Epithelial cell of prostate (primary cell): ENCODE data around the gene PRKCA.
"Not testable (repeated sequence)": the region's sequence is repeated elsewhere in the genome, so short reads cannot be mapped to it uniquely, and the experiment has no call there.

Experiments used
- DNase-seq: peaks from one replicate; pipeline ENCODE4 v3.0.0-alpha.2; 2011; ENCODE audit warnings: low read depth, low spot score
- H3K27ac ChIP-seq: fragments of 450-650 bp; 2 replicates; pipeline ENCODE4 v1.5.1; 2017; ENCODE audit warnings: mild to moderate bottlenecking

PRKCA gene

DNA sequence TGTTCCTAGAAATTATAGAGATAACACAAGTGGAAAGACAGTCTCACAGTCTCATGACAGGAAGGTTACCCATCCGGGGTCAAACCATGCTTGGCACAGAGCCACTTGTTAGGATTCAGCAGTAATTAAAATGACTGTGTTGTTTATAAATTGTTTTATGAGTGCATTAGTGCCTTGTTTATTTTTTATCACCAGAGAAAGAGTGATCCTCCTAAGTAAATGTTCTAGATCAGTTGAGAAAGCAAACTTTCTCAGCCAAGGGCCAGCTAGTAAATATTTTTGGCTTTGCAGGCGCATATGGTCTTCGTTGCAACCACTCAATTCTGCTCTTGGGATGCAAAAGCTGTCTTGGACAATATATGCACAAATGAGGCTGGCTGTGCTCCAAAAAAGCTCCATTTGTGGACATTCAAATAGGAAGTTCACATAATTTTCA lies 278.6 kb downstream of the PRKCA start:
- no peak overlapping the region for H3K27ac ChIP-seq
- no peak for DNase-seq

DNA sequence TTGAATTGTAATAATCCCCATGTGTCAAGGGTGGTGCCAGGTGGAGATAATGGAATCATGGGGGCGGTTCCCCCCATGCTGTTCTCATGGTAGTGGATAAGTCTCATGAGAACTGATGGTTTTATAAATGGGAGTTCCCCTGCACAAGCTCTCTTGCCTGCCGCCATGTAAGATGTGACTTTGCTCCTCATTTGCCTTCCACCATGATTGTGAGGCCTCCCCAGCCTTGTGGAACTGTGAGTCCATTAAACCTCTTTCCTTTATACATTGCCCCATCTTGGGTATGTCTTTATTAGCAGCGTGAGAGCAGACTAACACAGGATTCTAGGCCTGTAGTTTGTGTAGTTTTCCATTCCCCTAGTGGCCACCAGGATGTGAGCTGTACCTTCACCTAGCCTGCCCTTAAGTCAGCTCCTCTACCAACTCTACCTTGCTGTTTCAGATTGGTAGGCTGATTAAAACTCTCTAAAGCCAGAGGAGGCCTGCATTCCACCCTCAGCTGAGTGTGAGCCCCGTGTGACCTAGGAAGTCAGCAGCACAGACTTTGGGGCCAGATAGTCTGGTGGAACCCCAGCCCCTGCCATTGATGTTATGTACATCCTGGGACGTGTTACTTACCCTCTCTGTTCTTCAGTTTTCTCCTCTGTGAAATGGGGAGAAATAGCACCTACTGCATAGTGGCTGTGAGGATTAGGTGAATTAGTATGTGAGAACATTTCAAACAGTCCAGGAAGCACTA lies 280.1 kb downstream of the PRKCA start:
- H3K27ac ChIP-seq, result no peak overlapping the region
- DNase-seq, result no peak

DNA sequence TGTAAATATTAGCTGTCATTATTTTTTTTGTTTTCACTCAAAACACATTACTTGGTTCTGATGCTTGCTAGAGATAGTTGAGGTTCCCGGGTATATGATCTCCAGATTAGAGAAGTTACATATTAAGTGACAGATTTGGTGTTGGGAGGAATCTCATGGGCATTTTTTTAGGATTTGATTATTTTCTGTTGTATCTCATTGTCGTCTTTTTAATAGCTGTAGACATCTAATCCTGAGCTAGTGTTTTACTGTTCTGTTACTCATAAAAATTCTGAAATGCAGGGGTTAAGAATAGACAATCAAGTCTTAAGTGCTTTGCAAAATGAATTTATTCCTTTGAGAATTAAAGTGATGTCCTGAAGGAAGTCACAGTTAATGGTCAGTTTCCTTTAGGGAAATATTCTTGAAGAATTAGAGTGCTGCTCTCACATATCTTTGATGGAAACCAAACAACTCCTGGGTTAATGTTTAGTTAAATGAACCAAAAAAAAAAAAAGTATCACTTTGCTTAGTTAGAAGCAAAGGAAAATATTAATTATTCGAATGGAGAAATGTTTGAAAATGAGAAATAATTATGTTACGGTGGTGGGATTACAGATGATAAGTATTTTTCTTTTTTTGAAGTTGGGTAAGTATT lies 280.8 kb downstream of the PRKCA start:
- DNase-seq, result no peak
- no peak overlapping the region for H3K27ac ChIP-seq

DNA sequence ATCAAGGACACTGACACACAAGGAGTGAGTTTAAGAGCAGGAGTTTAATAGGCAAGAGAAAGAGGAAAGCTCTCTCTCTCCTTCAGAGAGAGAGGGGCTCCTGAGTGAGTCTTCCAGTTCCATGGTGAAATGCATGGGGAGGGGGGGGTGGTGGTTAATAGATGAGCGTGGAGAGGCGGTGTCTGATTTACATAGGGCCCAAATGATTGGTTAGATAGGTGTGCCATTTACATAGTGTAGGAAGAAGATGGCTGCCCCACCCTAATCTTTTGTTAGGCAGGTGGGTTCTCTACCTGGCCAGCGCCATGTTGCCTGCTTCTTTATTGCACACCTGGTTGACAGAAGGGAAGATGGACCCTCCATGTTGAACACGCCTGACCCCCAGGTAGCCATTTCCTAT lies 282.5 kb downstream of the PRKCA start:
- H3K27ac ChIP-seq, result no peak overlapping the region
- DNase-seq, result no peak

DNA sequence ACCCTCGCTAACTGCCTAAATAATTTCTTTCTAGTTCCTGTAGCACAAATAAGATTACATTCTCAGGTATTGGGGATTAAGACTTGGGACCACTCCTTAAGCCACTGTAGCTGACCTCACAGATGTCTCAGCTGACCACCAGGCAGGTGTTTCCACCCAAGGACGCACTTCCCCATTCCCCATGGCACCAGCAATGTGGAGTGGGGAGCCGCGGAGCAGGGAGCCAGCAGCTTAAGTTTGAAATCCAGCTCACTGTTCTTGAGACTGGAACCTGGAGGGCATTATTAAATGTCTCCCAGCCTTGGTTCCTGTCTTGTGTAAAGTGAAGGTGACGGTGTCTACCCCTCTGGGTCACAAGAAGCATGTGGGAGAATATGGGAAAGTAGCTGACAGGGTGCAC lies 283.1 kb downstream of the PRKCA start:
- no peak overlapping the region for H3K27ac ChIP-seq
- DNase-seq, result no peak

DNA sequence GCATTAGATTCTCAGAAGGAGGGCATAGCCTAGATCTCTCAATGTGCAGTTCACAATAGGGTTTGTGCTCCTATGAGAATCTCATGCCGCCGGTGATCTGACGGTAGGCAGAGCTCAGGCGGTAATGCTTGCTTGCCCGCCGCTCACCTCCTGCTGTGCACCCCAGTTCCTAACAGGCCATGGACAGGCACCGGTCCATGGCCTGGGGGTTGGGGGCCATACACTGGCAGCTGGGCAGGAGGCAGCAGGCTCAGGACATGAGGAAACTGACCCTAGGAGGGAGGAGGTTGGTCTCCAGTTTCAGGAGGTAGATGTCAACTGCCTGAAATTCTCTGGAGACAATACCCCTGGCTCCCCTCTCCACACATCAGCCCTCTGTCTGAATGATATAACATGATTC lies 287.5 kb downstream of the PRKCA start:
- H3K27ac ChIP-seq, result no peak overlapping the region
- DNase-seq, result no peak

DNA sequence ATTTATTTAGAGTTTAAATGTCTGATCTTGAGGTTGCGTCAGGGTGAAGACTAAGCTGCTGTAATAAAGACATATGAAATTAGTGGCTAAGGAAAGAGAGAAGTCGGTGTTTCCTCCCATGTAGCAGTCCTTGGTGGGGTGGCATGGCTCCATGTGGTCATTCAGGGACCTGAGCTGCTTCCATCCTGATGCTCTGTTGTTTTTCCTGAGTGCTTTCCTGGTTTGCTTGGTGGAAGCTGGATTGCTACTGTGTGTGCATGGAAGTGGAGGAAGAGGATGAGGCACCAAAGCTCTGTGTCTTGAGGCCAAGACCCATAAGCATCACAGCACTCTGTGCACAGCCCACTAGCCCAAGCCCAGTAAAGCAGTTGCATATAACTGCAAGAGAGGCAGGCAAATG lies 290.7 kb downstream of the PRKCA start:
- no peak for DNase-seq
- H3K27ac ChIP-seq, result no peak overlapping the region

DNA sequence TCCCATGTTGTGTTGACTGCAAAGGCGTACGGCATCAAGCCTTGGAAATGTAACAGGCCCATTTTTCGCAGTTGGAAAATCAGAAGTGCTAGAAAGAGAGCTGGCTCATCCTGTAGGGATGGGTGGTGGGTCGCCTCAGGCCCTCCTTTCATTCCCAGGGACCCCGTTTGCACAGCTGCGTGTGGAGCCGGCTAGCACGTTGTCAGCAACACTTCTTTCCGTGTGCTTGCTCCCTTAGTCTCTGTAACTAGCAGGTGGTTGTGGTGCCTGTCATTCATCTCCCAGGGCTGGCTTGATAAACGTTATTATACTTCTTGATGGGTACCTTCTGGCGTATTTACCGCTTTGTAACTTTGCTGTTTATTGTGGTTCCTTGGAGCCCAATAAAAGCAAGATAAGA lies 293.5 kb downstream of the PRKCA start:
- H3K27ac ChIP-seq, result no peak overlapping the region
- DNase-seq, result no peak

DNA sequence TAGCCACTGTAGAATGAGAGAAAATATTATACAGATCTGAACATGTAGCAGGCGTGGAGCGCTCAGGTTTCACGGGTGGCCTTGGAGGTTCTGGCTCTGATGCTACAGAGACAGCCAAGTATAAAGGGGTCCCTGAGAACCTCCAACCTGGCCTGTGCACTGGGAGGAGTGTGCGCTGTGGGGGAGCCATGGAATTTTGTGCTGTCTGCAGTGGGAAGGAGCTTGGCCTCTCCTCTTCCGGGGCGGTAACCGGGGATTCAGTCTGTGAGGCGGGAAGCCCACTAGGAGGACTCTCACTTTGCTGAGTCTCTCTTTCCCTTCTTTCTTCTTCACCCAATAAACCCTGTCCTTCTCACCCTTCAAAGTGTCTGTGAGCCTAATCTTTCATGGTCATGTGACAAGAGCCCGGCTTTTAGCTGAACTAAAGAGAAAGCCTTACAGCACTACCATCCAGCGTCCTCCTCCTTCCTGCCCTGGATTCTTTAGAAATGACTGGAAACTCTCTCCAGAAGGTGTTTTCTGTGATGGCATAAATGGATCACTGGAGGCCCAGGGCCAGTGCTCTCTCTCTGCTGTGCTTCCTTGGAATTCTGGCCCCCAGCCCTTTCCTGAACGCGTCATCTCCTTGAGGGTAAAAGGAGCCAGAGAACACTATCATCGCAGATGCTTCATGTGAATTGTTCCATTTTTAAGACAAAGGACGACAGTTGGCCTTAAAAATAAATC lies 300.4 kb downstream of the PRKCA start:
- DNase-seq, result no peak
- no peak overlapping the region for H3K27ac ChIP-seq

DNA sequence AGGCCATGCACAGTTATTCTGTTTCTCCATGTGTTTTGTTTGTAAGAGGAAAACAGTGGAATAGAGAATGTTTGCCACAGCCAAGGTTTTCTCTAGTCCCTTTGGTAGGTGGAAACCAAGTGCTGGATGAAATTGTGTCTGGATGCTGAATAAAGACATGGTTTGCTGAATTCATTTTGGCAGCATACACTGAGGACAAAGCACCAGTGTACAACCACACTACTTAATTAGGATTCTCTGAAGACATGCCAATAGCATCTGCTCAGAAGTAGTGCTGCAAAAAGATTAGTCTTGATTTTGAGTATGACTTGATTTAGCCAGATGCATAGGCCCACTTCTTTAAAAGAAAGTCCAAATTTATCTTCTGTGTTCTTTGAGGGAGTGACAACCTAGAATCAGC lies 302.0 kb downstream of the PRKCA start:
- DNase-seq, result no peak
- H3K27ac ChIP-seq, result no peak overlapping the region

DNA sequence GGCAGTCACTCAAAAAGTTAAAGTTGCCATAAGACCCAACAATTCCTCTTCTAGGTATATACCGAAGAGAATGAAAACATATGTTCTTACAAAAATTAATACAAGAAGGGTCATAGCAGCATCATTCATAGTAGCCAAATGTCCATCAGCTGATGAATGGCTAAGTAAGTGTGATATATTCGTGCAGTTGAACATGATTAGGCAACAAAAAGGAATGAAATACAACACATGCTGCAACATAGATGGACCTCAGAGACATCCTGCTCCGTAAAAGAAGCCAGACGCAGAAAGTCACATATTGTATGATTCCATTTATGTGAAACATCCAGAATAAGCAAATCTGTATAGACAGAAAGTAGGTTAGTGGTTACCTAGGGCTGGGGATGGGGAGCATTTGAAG lies 303.1 kb downstream of the PRKCA start:
- no peak overlapping the region for H3K27ac ChIP-seq
- no peak for DNase-seq

DNA sequence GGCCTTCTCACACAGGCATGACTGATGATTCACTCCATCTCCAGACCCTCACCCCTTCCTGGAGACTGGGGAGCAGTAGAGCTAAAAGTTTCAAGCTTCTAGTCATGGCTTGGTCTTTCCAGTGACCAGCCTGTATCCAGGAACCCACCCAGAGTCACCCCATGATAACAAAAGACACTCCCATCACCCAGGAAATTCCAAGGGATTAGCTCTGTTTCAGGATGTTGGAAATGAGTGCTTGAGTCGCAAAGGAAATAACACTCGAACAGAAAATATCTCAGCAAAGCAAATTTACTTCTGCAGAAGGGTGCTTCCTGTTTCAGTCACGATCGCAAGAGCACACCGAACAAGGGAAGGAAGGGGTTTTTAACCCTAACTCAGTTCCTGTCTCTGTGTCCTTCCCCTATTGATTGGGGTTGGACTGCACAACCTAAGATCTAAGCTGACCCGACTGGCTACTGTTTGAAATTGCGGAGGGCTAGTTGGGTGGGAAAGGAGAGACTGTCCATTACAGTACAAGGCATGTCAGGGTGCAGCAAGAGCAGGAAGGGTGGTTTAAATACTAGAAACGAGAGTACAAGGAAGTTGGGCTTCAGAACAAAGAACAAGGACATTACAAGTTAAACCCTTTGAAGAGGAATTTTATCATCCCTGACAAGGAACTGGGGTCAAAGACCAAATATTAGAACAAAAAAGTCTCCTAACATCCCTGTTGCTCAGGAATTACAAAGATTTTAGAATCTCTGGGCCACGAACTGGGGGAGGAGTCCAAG lies 308.1 kb downstream of the PRKCA start:
- peak overlapping the region; percentile 25 for H3K27ac ChIP-seq
- DNase-seq, result no peak

DNA sequence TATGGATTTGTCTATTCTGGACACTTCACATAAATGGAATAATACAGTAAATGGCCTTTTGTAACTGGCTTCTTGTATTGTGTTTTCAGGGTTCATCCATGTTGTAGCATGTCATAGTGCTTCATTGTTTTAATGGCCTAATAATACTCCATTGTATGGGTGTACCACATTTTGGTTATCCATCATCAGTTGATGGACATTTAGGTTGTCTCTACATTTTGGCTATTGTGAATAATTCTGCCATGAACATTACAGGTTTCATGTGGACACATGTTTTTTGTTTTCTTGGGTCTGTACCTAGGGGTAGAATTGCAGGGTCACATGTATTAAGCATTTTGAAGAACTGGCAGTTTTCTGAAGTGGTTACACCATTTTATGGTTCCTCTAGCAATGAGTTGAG lies 309.0 kb downstream of the PRKCA start:
- no peak overlapping the region for H3K27ac ChIP-seq
- no peak for DNase-seq

DNA sequence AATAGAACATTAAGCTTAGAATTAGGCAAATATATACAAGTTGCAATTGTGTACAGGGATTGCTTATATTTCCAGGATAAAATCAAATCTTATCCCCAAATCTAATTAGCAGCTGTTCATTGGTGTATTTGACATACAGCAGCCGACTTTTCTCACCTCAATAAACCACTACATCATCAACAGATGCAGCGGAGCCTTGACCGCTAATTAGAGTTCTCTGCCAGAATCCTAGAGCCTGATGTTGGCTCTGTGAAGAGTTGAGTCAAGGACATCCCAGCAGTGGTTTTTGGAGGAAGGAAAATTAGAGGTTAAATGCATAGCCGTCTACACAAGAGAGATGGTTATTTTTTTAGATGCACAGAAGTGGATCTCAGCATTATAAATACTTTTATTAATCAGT lies 310.6 kb downstream of the PRKCA start:
- DNase-seq, result no peak
- no peak overlapping the region for H3K27ac ChIP-seq

DNA sequence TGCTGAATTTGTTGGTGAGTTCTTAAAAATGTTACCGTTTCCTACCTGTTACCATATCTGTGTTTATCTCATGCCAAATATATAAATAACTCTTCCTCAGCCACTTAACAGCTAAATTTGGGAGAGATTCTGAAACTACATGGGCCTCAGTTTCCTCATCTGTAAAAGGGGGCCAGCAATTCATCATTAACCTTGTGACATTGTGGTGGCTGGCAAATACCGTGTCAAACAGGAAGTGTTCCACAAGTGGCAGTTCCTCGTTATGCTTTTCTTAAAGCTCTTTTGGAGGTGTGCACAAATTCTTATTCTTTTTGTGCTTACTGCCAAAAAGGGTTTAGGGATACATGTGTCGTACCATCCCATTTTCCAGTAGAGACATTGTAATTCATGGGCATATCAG lies 312.1 kb downstream of the PRKCA start:
- DNase-seq, result no peak
- no peak overlapping the region for H3K27ac ChIP-seq

DNA sequence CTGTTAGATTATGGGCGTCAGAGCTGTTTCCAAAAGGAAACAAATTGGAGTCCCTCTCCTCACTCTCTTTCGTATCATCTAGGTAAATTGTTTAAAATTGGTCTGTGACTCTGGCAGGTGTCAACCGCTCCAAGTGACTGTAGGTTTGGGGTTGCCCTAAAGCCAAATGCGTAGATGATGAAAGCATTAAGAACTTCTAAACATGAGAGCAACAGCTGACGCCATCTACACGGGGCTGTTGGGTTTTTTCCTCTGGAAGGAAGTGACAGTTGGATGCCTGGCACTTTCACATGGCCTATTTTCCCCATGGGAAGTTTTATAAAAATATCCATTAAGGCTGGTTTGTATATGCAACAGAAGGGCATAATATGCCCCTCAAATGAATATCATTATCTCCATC lies 316.8 kb downstream of the PRKCA start:
- H3K27ac ChIP-seq, result no peak overlapping the region
- DNase-seq, result no peak

DNA sequence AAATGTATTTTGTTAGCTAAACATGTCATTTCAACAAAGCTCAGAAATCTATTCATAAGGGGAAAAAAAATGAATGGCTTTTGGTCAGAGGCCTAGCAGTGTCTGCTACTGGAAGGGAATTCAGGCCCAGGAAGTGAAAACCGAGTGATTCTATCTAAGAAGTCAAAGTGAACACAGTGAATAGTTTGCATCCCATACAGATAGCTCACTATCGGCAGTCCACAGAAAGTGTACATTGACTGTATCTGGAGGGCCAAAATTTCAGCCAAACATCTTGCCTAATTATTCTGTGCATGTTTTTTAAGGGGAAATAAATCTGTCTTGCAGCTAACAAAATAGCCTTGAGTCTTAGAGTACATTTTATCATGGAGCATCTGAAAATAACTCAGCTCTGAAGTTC lies 318.1 kb downstream of the PRKCA start:
- no peak overlapping the region for H3K27ac ChIP-seq
- no peak for DNase-seq

DNA sequence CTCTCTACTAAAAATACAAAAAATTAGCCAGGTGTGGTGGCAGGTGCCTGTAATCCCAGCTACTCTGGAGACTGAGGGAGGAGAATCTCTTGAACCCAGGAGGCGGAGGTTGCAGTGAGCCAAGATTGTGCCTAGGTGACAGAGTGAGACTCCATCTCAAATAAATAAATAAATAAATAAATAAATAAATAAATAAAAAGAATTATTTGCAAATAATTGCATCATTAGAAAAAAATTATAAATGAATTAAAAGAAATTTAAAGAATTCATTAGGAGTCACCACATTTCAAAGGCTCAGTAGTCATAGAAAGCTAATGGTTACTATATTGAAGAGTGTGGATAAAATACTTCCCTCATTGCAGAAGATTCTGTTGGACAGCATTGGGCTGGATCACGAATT lies 322.2 kb downstream of the PRKCA start:
- DNase-seq, result not testable (repeated sequence)

DNA sequence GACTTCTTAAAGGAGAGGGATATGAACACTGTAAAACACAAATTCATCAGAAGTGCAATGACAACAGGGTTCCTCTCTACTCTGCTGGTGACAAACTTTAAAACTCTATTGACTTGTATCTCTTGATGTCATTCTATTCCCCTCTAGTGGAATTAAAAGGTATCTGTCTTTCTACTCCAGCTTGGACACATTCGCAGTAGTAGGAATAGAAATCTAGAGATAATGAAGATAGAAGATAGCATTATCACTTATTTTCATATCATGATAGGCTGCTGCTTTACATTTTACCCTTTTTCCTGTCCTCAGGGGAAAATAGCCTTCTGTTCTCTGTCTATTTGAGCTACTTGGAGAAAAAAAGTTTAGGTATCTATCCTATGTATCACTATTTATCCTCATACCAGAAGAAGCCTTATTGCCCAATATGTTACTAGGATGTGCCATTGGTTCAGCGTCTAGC lies 322.9 kb downstream of the PRKCA start:
- DNase-seq, result no peak
- no peak overlapping the region for H3K27ac ChIP-seq

More for the DNA sequence above, 322.2 kb downstream of the PRKCA start:
- H3K27ac ChIP-seq, result not testable (repeated sequence)

DNA sequence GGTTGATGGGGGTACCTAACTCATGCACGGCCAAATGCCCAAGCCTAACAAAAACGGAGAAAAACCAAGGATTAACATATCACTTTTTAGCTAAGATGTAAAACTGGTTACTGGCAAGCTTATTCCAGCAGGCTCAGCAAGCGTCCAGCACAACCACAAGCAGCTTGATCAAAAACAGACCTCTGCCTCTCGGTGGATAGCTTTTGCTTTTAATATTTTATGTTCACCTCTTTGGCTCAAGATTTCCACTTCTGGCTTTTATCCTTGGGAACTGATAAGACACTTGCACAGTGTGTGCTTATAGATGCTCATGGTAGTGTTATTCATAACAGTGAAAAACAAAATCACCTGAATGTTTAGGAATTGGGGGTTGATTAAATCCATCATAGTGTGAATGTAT lies 325.6 kb downstream of the PRKCA start:
- no peak overlapping the region for H3K27ac ChIP-seq
- DNase-seq, result no peak

DNA sequence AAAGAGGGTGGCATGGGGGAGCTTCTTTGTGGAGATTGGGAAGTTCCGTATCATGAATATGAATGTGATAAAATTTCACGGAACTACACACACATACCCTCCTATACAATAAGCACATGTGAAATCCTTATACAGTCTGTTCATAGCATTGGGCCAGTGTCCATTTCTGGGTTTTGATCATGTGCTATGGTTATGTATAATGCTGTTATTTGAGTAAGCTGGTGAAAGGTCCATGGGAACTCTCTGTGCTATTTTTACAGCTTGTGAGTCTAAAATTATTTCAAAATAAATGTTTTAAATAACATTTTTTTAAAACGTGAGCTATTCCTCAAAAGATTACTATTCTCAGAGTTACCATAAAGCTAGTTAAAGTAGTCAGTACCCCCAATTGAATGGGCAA lies 327.3 kb downstream of the PRKCA start:
- no peak overlapping the region for H3K27ac ChIP-seq
- DNase-seq, result no peak
